GM12873 (cell line): ENCODE measurements around the gene CHST13.

Experiments
- TF ChIP-seq, protein P1 (sequence below): IDR thresholded peaks from 2 replicates; pipeline ENCODE4 v1.5.1; 2012; ENCODE audit warnings: low read depth, mild to moderate bottlenecking, moderate library complexity, low read length, control low read depth; ENCODE audit not compliant: insufficient read depth; ENCODE audit errors: missing control alignments

The CHST13 gene

DNA sequence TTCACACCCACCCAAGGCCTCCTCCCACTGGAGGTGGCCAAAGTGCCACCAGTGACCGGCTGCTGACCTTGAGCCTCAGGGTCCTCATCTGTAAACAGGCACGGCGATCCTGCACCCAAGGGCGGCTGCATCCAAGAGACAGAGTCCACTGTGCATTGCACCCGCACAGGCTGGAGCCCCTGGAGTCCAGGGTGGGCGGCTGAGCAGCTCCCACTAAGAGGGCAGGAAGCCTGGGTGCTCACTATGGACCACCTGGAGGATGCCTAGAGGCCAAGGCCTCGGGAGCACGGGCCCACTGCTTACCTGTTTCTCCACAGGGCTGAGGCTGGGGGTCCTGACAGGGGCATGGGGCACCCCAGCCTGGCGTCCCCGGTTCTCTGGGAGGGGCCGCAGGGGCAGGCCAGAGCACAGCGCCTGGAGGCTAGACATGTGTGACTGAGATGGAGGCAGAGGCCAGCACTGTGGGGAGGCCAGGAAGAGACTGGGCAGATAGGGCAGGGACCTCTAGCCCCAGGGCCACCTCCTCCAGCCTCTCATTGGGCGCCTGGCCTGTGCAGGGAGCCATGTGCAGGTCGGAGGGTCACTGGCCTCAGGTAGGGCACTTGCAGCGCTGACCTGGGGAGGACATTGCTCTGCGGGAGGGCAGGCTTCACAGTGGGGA is 6.5 kb upstream of the CHST13 start, which contains the start of gene UROC1:
UROC1 (minus strand) TSS at position 483 of the 661 bp plus-strand sequence; CDS start at position 429, 54 bp downstream.
- TF ChIP-seq, protein P1, sequence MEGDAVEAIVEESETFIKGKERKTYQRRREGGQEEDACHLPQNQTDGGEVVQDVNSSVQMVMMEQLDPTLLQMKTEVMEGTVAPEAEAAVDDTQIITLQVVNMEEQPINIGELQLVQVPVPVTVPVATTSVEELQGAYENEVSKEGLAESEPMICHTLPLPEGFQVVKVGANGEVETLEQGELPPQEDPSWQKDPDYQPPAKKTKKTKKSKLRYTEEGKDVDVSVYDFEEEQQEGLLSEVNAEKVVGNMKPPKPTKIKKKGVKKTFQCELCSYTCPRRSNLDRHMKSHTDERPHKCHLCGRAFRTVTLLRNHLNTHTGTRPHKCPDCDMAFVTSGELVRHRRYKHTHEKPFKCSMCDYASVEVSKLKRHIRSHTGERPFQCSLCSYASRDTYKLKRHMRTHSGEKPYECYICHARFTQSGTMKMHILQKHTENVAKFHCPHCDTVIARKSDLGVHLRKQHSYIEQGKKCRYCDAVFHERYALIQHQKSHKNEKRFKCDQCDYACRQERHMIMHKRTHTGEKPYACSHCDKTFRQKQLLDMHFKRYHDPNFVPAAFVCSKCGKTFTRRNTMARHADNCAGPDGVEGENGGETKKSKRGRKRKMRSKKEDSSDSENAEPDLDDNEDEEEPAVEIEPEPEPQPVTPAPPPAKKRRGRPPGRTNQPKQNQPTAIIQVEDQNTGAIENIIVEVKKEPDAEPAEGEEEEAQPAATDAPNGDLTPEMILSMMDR = no peak

- TF ChIP-seq, protein P1 = no peak
These were observed 5.8 kb upstream of the CHST13 start for GRCh38 chr3:126517986-126518778.

DNA sequence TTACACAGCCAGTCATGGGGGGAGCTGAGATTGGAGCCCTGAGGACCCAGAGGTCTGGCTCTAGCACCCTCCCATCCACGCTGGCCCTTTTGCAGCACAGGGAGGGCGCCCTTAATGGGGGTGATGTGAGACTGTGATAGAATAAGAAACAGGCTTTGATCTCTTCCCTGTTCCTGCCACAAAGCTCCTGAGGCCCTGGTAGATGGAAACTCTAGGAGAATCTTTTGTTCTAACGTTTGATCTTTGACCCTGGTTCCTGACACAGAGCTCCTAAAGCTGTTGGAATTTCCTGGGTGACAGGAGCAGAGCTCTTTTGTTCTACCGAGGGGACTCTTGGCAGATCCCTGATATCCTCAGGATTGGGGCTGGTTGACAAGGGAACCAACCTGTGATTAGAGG is 5.2 kb upstream of the CHST13 start:
- TF ChIP-seq, protein P1 = no peak

DNA sequence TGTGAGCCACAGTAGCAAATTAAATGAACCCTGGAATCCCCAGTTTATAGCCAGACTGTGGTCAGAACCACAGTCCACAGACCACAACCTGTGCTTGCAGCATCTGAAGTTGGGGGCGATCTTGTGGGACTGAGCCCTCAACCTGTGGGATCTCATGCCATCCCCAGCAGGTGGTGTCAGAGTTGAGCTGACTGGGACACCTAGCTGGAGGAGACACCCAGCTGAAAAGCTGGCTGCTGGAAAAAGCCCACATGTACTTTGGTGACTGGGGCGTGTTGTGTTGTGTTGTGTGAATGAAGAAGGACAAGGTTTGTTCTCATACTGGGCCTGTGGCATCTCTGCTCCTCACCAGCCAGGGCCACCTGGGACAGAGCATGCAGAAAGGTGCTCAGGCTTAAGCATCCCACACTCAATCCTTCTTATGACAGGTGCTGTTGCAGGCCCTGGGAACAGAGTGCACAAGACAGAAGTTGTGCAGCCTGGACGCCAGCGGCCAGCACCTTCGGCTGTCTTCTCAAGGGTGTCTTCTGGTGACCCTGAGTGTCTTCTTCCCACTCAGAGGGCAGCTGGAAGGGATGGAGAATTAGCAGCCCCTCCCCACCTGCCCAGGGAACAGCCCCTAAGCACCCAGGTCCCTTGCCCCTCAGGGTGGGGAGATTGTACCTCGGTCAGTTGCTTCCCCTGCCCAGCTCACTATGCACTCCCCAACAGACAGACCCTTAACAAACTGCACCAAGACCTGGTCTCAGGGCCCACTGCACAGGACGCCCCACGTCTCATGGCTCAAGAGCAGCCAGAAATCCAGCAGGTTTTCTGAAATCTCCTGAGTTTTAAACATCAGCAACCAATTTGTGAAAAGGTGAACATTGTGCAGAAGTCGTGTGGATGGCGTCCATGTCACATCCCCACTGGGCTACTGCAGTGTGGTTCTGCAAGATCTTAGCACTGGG is 4.2 kb upstream of the CHST13 start:
- TF ChIP-seq, protein P1 = no peak

DNA sequence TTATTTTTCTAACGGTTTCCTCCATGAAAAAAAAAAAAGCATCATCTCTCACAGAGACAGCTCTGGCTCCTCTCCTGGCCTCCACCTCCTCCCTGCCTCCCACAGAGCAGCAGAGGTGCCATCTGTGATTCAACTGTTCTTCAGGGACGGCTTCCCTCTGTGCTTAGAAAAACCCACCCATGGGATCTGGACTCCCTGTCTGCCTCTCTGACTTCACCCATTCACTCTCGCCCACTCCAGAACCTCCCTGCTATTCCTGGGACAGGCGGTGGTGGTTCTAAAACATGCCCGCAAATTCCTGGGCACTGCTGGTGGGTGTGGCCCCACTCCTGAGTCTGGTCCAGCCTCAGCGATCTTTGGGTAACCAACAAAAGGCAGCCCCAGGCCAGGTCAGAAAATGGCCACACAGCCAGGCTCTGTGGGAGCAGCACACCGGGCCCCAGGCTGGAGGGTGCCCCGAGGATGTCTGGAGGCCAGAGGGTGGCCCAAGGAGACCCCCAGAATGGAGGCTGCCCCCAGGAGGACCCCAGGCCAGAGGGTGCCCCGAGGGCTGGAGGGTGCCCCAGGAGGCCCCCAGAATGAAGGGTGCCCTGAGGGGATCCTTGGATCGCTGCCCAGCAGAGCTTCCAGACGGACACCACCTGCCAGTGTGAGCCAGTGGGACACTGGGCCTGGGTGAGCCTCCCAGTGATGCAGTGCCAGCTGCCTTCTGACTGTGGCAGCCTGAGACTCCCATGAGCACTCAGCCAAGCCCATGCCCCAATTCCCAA is 2.6 kb upstream of the CHST13 start:
- TF ChIP-seq, protein P1 = no peak

DNA sequence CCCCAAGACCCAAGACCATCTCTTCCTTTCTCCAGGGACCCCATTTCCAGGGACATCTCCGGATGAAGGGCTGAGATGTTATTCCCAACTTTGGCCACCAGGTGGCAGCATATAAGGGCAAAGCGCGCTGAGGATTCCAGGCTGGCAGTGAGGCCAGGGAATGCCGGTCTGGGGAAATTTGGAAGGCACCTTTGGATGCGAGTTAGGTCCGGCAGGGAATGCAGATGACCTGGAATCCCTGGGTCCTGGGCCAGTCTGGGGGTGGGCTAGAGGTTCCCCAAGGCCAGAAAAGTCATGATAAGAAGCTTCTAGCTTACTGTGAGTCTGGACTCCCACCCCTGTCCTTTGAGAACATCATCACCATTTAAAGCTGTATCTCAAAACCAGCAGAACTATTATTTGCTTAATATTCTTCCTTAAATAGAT is 1.6 kb upstream of the CHST13 start:
- TF ChIP-seq, protein P1 = peak; percentile 87
